Naive thymus-derived CD8-positive, alpha-beta T cell (primary cell): ENCODE measurements around the gene SFTPA1. TPM values are rescaled to one million over a fixed set of nuclear protein-coding genes. Genes with fewer than 3 reads are reported as not detected.
A peak's percentile ranks its signal among the peaks of the same experiment; 100 is the strongest.
"Not testable (repeated sequence)": the region's sequence is repeated elsewhere in the genome, so short reads cannot be mapped to it uniquely, and the experiment has no call there.

Source experiments
- ATAC-seq, 2 donors: fragments of 150-1000 bp; cut with Tn5 transposase in 1 of 2; sonication (Bioruptor Pico), chemical (Tn5 transposase) in 1 of 2; 1 replicate in 1 of 2; 2 replicates in 1 of 2; pipeline ENCODE4 v1.10.0; 2021; ENCODE audit warnings: mild to moderate bottlenecking in 2 of 2, moderate library complexity in 2 of 2
- POLR2A ChIA-PET: fragments of 350-600 bp; sonication (Branson Sonifier 250); formaldehyde crosslinking; loops from one replicate; lab custom pipeline; 2021; ENCODE audit warnings: antibody characterized with exemption; lab: Charles Lee
- DNase-seq, 10 donors: peaks; one replicate each; pipeline versions ENCODE4 v3.0.0 to v3.0.0-alpha.2; 2020 to 2022
- H3K27ac Mint-ChIP-seq, 10 donors: one replicate each; pipeline ENCODE4 v1.8.0; 2020 to 2022; ENCODE audit warnings: mild to moderate bottlenecking in 10 of 10, mixed read lengths in 10 of 10, moderate library complexity in 4 of 10, inconsistent platforms in 1 of 10
- H3K27me3 Mint-ChIP-seq, 5 donors: one replicate each; pipeline ENCODE4 v1.8.0; 2021 to 2022; ENCODE audit warnings: mixed read lengths in 5 of 5
- H3K36me3 Mint-ChIP-seq, 3 donors: one replicate each; pipeline ENCODE4 v1.8.0; 2020 to 2022; ENCODE audit warnings: mixed read lengths in 3 of 3, mild to moderate bottlenecking in 2 of 3, inconsistent platforms in 1 of 3
- H3K4me1 Mint-ChIP-seq, 4 donors: one replicate each; pipeline ENCODE4 v1.8.0; 2021 to 2022; ENCODE audit warnings: mixed read lengths in 4 of 4
- H3K4me3 Mint-ChIP-seq, 10 donors: one replicate each; pipeline ENCODE4 v1.8.0; 2020 to 2022; ENCODE audit warnings: mild to moderate bottlenecking in 10 of 10, mixed read lengths in 10 of 10, moderate library complexity in 6 of 10, inconsistent platforms in 1 of 10
- H3K9me3 Mint-ChIP-seq, 9 donors: one replicate each; pipeline ENCODE4 v1.8.0; 2020 to 2022; ENCODE audit warnings: mixed read lengths in 9 of 9, mild to moderate bottlenecking in 3 of 9, inconsistent platforms in 1 of 9, moderate library complexity in 1 of 9
- polyA plus RNA-seq, 3 donors: library from polyadenylated mRNA; unstranded; fragments of 300-500 nt; fragmentation: Illumina TruSeq; gene quantifications; one replicate each; pipeline ENCODE4 v1.2.3, GENCODE V29; 2021
- total RNA-seq, 8 experiments: library from RNA in 2 of 8; stranded (reverse) in 2 of 8; gene quantifications; one replicate each; pipeline ENCODE4 v1.2.3 and lab custom pipeline; 2021 to 2026

Gene SFTPA1
- total RNA-seq (not detected), polyA plus RNA-seq (not detected), total RNA-seq (lab: John Stamatoyannopoulos, UW) (0 reads per million in 6 experiments)

GRCh38 chr10:79610601-79611191 is at the start of gene SFTPA1:
SFTPA1 (plus strand) TSS chr10:79610939; CDS start chr10:79611826, 887 bp downstream.
- no peak within 1 kb of the TSS for H3K27ac Mint-ChIP-seq
- DNase-seq (no peak), ATAC-seq (no peak)
- POLR2A ChIA-PET = no interaction called here
- H3K9me3 Mint-ChIP-seq = no peaks in the 10 kb centered on the region
- no peaks in the 10 kb centered on the region for H3K36me3 Mint-ChIP-seq
- no peak within 1 kb of the TSS for H3K4me3 Mint-ChIP-seq
- peaks cover 0 to 13% (median 3%) of the 10 kb centered on the region in 5 donors for H3K27me3 Mint-ChIP-seq
- peaks cover 0 to 2% (median 0%) of the 10 kb centered on the region in 4 donors for H3K4me1 Mint-ChIP-seq

GRCh38 chr10:79561257-79561656 is 49.5 kb upstream of the SFTPA1 start:
- POLR2A ChIA-PET = no interaction called here
- DNase-seq (no peak), ATAC-seq (no peak)
- no peak overlapping the region for H3K27ac Mint-ChIP-seq
- peaks cover 2 to 10% (median 4%) of the 10 kb centered on the region in 4 donors for H3K4me1 Mint-ChIP-seq
- H3K9me3 Mint-ChIP-seq = no peaks in the 10 kb centered on the region
- peaks cover 10 to 18% (median 17%) of the 10 kb centered on the region in 5 donors for H3K27me3 Mint-ChIP-seq
- H3K4me3 Mint-ChIP-seq = no peak overlapping the region
- H3K36me3 Mint-ChIP-seq = no peaks in the 10 kb centered on the region

GRCh38 chr10:79562135-79562756 is 48.5 kb upstream of the SFTPA1 start:
- POLR2A ChIA-PET = no interaction called here
- DNase-seq (peak; percentile 12 to 69 (median 48)), ATAC-seq (peak; percentile 74 to 80)
- Mint-ChIP-seq H3K27ac (peak overlapping the region in 1 of 10 donors; percentile 41), H3K9me3 (no peaks in the 10 kb centered on the region), H3K27me3 (peaks cover 18 to 25% (median 20%) of the 10 kb centered on the region in 5 donors), H3K4me3 (peak overlapping the region in 4 of 10 donors; percentile 13 to 72 (median 32)), H3K36me3 (no peaks in the 10 kb centered on the region), H3K4me1 (peaks cover 2 to 10% (median 4%) of the 10 kb centered on the region in 4 donors)

GRCh38 chr10:79563426-79563825 is 47.3 kb upstream of the SFTPA1 start:
- Mint-ChIP-seq H3K27me3 (peaks cover 20 to 37% (median 26%) of the 10 kb centered on the region in 5 donors), H3K4me3 (no peak overlapping the region), H3K9me3 (no peaks in the 10 kb centered on the region), H3K4me1 (peaks cover 2 to 10% (median 4%) of the 10 kb centered on the region in 4 donors), H3K27ac (no peak overlapping the region), H3K36me3 (no peaks in the 10 kb centered on the region)
- DNase-seq = no peak
- no peak for ATAC-seq
- POLR2A ChIA-PET = no interaction called here

- ATAC-seq, H3K27ac Mint-ChIP-seq, DNase-seq, H3K4me1 Mint-ChIP-seq, H3K4me3 Mint-ChIP-seq, POLR2A ChIA-PET: not testable (repeated sequence)
- Mint-ChIP-seq H3K27me3 (peaks cover 21 to 74% (median 52%) of the 10 kb centered on the region in 5 donors), H3K36me3 (peaks cover 3 to 17% (median 6%) of the 10 kb centered on the region in 3 donors), H3K9me3 (peaks cover 0 to 52% (median 11%) of the 10 kb centered on the region in 9 donors)
Observed at GRCh38 chr10:79570624-79571023, 40.1 kb upstream of the SFTPA1 start.

- H3K27me3 Mint-ChIP-seq = peaks cover 0 to 18% (median 8%) of the 10 kb centered on the region in 5 donors
- H3K4me3 Mint-ChIP-seq = no peak overlapping the region
- no peak overlapping the region for H3K27ac Mint-ChIP-seq
- H3K4me1 Mint-ChIP-seq = no peaks in the 10 kb centered on the region
- POLR2A ChIA-PET = no interaction called here
- no peak for DNase-seq
- H3K9me3 Mint-ChIP-seq = peaks cover 0 to 12% (median 0%) of the 10 kb centered on the region in 9 donors
- no peaks in the 10 kb centered on the region for H3K36me3 Mint-ChIP-seq
- no peak for ATAC-seq
Observed at GRCh38 chr10:79579361-79579760, 31.4 kb upstream of the SFTPA1 start.

- H3K9me3 Mint-ChIP-seq = peaks cover 0 to 2% (median 0%) of the 10 kb centered on the region in 9 donors
- peaks cover 2 to 14% (median 13%) of the 10 kb centered on the region in 5 donors for H3K27me3 Mint-ChIP-seq
- POLR2A ChIA-PET = no interaction called here
- H3K36me3 Mint-ChIP-seq = no peaks in the 10 kb centered on the region
- ATAC-seq (no peak), DNase-seq (no peak)
- H3K27ac Mint-ChIP-seq = peak overlapping the region in 1 of 10 donors; percentile 28
- no peaks in the 10 kb centered on the region for H3K4me1 Mint-ChIP-seq
- H3K4me3 Mint-ChIP-seq = no peak overlapping the region
Observed at GRCh38 chr10:79581044-79581443, 29.7 kb upstream of the SFTPA1 start.

GRCh38 chr10:79582096-79582495 is 28.6 kb upstream of the SFTPA1 start:
- Mint-ChIP-seq H3K27ac (no peak overlapping the region), H3K36me3 (no peaks in the 10 kb centered on the region)
- POLR2A ChIA-PET = no interaction called here

GRCh38 chr10:79582954-79583353 is 27.8 kb upstream of the SFTPA1 start:
- ATAC-seq, H3K4me1 Mint-ChIP-seq, H3K4me3 Mint-ChIP-seq, POLR2A ChIA-PET, H3K9me3 Mint-ChIP-seq, DNase-seq, H3K36me3 Mint-ChIP-seq, H3K27ac Mint-ChIP-seq: not testable (repeated sequence)
- H3K27me3 Mint-ChIP-seq = peaks cover 4 to 28% (median 12%) of the 10 kb centered on the region in 5 donors

More at GRCh38 chr10:79582096-79582495, 28.6 kb upstream of the SFTPA1 start:
- ATAC-seq (no peak), DNase-seq (no peak)
- no peak overlapping the region for H3K4me3 Mint-ChIP-seq
- H3K9me3 Mint-ChIP-seq = no peaks in the 10 kb centered on the region
- H3K27me3 Mint-ChIP-seq = peaks cover 2 to 24% (median 12%) of the 10 kb centered on the region in 5 donors
- no peaks in the 10 kb centered on the region for H3K4me1 Mint-ChIP-seq

GRCh38 chr10:79583488-79584024 is 27.2 kb upstream of the SFTPA1 start:
- ATAC-seq = no peak
- Mint-ChIP-seq H3K27ac (no peak overlapping the region), H3K4me1 (no peaks in the 10 kb centered on the region), H3K4me3 (no peak overlapping the region), H3K9me3 (no peaks in the 10 kb centered on the region), H3K27me3 (peaks cover 4 to 28% (median 12%) of the 10 kb centered on the region in 5 donors), H3K36me3 (no peaks in the 10 kb centered on the region)
- no peak for DNase-seq
- POLR2A ChIA-PET = no interaction called here

GRCh38 chr10:79585870-79586527 is 24.7 kb upstream of the SFTPA1 start:
- no peaks in the 10 kb centered on the region for H3K4me1 Mint-ChIP-seq
- no peak overlapping the region for H3K27ac Mint-ChIP-seq
- H3K9me3 Mint-ChIP-seq = peaks cover 0 to 3% (median 0%) of the 10 kb centered on the region in 9 donors
- DNase-seq (no peak), ATAC-seq (no peak)
- H3K36me3 Mint-ChIP-seq = no peaks in the 10 kb centered on the region
- no peak overlapping the region for H3K4me3 Mint-ChIP-seq
- peaks cover 4 to 48% (median 12%) of the 10 kb centered on the region in 5 donors for H3K27me3 Mint-ChIP-seq
- POLR2A ChIA-PET = no interaction called here

GRCh38 chr10:79586933-79587332 is 23.8 kb upstream of the SFTPA1 start:
- no peaks in the 10 kb centered on the region for H3K36me3 Mint-ChIP-seq
- H3K9me3 Mint-ChIP-seq = peaks cover 0 to 4% (median 0%) of the 10 kb centered on the region in 9 donors
- ATAC-seq = no peak
- peaks cover 8 to 48% (median 12%) of the 10 kb centered on the region in 5 donors for H3K27me3 Mint-ChIP-seq
- no peak overlapping the region for H3K4me3 Mint-ChIP-seq
- no peaks in the 10 kb centered on the region for H3K4me1 Mint-ChIP-seq
- no peak for DNase-seq
- POLR2A ChIA-PET = no interaction called here
- H3K27ac Mint-ChIP-seq = no peak overlapping the region
